Neural cell (in vitro differentiated cells): ENCODE results near the gene IWS1. TPM values are rescaled to one million over a fixed set of nuclear protein-coding genes. Genes with fewer than 3 reads are reported as not detected.

Source experiments
- H2AFZ ChIP-seq: fragments of 200-600, 300-800 bp; sonication (generic), shearing (Covaris generic); 2 replicates; pipeline ENCODE4 v1.6.0; 2014; ENCODE audit warnings: low read depth, mild to moderate bottlenecking, antibody characterized with exemption, low read length, moderate library complexity
- H3F3A ChIP-seq: fragments of 200-600 bp; shearing (Covaris generic); 2 replicates; pipeline ENCODE4 v1.6.1; 2016; ENCODE audit warnings: mild to moderate bottlenecking, moderate library complexity, mixed read lengths, antibody characterized with exemption, low read length; ENCODE audit not compliant: insufficient read depth, poor library complexity, severe bottlenecking
- H3K27ac ChIP-seq: fragments of 200-600, 300-800 bp; sonication (generic), shearing (Covaris generic); 2 replicates; pipeline ENCODE4 v1.5.1; 2014; ENCODE audit warnings: mild to moderate bottlenecking, low read length, moderate library complexity
- H3K27me3 ChIP-seq: fragments of 300-800, 200-600 bp; sonication (generic), shearing (Covaris generic); 2 replicates; pipeline ENCODE4 v1.6.0; 2014; ENCODE audit warnings: mild to moderate bottlenecking, low read depth, low read length, moderate library complexity; ENCODE audit not compliant: insufficient read depth
- H3K36me3 ChIP-seq: fragments of 300-800, 200-600 bp; sonication (generic), shearing (Covaris generic); 2 replicates; pipeline ENCODE4 v1.5.1; 2014; ENCODE audit warnings: mild to moderate bottlenecking, antibody characterized with exemption, low read length, moderate library complexity; ENCODE audit not compliant: insufficient read depth
- H3K4me2 ChIP-seq: fragments of 300-800, 200-600 bp; sonication (generic), shearing (Covaris generic); 2 replicates; pipeline ENCODE4 v1.6.0; 2014; ENCODE audit warnings: mild to moderate bottlenecking, low read length
- H3K4me3 ChIP-seq: fragments of 300-800, 200-600 bp; sonication (generic), shearing (Covaris generic); 2 replicates; pipeline ENCODE4 v1.5.1; 2014; ENCODE audit warnings: mild to moderate bottlenecking, low read length, moderate library complexity
- H3K79me2 ChIP-seq: fragments of 200-600 bp; shearing (Covaris generic); replicated peaks from 2 replicates; pipeline ENCODE4 v1.6.0; 2014; ENCODE audit warnings: mild to moderate bottlenecking, low read length, moderate library complexity; ENCODE audit not compliant: insufficient read depth
- H3K9ac ChIP-seq: fragments of 300-800, 200-600 bp; sonication (generic), shearing (Covaris generic); 2 replicates; pipeline ENCODE4 v1.6.1; 2016; ENCODE audit warnings: mild to moderate bottlenecking, low read length, mixed read lengths
- H3K9me2 ChIP-seq: fragments of 200-600 bp; shearing (Covaris generic); 2 replicates; pipeline ENCODE4 v1.6.1; 2016; ENCODE audit warnings: mild to moderate bottlenecking, low read length, mixed read lengths; ENCODE audit not compliant: insufficient read depth
- H3K9me3 ChIP-seq: fragments of 200-600, 300-800 bp; sonication (generic), shearing (Covaris generic); 2 replicates; pipeline ENCODE4 v1.6.1; 2016; ENCODE audit warnings: mild to moderate bottlenecking, mixed run types, low read length, moderate library complexity, mixed read lengths
- H4K20me1 ChIP-seq: fragments of 200-600 bp; shearing (Covaris generic); 2 replicates; pipeline ENCODE4 v1.6.1; 2016; ENCODE audit warnings: mild to moderate bottlenecking, mixed run types; ENCODE audit not compliant: insufficient read depth
- EP300 ChIP-seq: fragments of 450-650 bp; conservative IDR thresholded peaks from 2 replicates; pipeline ENCODE4 v1.6.1; 2014; ENCODE audit warnings: antibody characterized with exemption, mild to moderate bottlenecking, moderate library complexity; ENCODE audit not compliant: poor library complexity, severe bottlenecking
- EZH2 ChIP-seq: fragments of 200-600, 300-800 bp; shearing (Covaris generic), sonication (generic); IDR thresholded peaks from 2 replicates; pipeline ENCODE4 v1.6.1; 2014; ENCODE audit warnings: antibody characterized with exemption, low read length, borderline replicate concordance, mild to moderate bottlenecking; ENCODE audit not compliant: insufficient read depth, poor library complexity, severe bottlenecking
- MXI1 ChIP-seq: fragments of 450-650 bp; conservative IDR thresholded peaks from 2 replicates; pipeline ENCODE4 v1.6.1; 2014; ENCODE audit warnings: antibody characterized with exemption, mild to moderate bottlenecking; ENCODE audit not compliant: poor library complexity, severe bottlenecking
- POLR2AphosphoS5 ChIP-seq: IDR thresholded peaks from 2 replicates; pipeline ENCODE4 v1.6.1; 2012
- RAD21 ChIP-seq: fragments of 450-650 bp; conservative IDR thresholded peaks from 2 replicates; pipeline ENCODE4 v1.6.1; 2014; ENCODE audit warnings: antibody characterized with exemption, mild to moderate bottlenecking, moderate library complexity
- SMC3 ChIP-seq: fragments of 450-650 bp; conservative IDR thresholded peaks from 2 replicates; pipeline ENCODE4 v1.6.1; 2014; ENCODE audit warnings: antibody characterized with exemption, mild to moderate bottlenecking, moderate library complexity; ENCODE audit not compliant: poor library complexity
- TAF1 ChIP-seq: IDR thresholded peaks from 2 replicates; pipeline ENCODE4 v1.6.1; 2012; ENCODE audit warnings: low read depth
- polyA plus RNA-seq: library from polyadenylated mRNA; depleted of rRNA; stranded (reverse); fragments of >200 nt; gene quantifications from 2 replicates; pipeline ENCODE4 v1.2.3, GENCODE V29; 2014
- TF ChIP-seq, protein P1 (sequence below): IDR thresholded peaks from 2 replicates; pipeline ENCODE4 v1.6.1; 2012; ENCODE audit warnings: borderline replicate concordance
- TF ChIP-seq, protein P2 (sequence below): fragments of 450-650 bp; IDR thresholded peaks from 2 replicates; pipeline ENCODE4 v1.5.1; 2014; ENCODE audit warnings: antibody characterized with exemption, mild to moderate bottlenecking, moderate library complexity; ENCODE audit not compliant: poor library complexity, severe bottlenecking

IWS1 gene
- polyA plus RNA-seq, 1 donor from 2014 or later = 49.3 TPM

DNA sequence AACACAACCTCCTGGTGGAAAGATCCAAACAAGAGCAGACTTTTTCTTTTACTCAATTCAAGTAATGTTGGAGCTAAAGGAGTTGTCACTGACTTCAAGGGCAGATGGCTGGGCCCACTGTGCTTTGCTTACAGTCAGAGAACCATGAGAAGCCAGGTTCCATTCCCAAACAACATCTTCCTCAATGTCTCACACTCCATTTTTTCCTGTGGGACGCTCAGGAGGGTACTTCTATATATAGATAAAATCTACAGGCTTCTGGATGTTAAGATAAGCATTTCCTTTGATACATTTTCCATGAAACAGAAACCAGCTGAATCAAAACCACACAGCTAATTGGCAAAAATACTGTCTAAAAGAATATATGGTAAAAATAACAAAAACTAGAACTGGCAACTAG, 14.4 kb downstream of the IWS1 start:
- Histone ChIP-seq H3K36me3 (peaks cover under 1% of the 10 kb centered on the region), H3K4me2 (no peak overlapping the region), H3F3A (no peaks in the 10 kb centered on the region), H3K27me3 (no peaks in the 10 kb centered on the region), H4K20me1 (no peaks in the 10 kb centered on the region), H3K9me2 (no peaks in the 10 kb centered on the region), H3K27ac (no peak overlapping the region), H3K9ac (no peak overlapping the region), H3K79me2 (peaks cover 54% of the 10 kb centered on the region), H2AFZ (no peak overlapping the region), H3K4me3 (no peak overlapping the region), H3K9me3 (no peaks in the 10 kb centered on the region)
- no peak for TF ChIP-seq EZH2
- TF ChIP-seq, protein P1, sequence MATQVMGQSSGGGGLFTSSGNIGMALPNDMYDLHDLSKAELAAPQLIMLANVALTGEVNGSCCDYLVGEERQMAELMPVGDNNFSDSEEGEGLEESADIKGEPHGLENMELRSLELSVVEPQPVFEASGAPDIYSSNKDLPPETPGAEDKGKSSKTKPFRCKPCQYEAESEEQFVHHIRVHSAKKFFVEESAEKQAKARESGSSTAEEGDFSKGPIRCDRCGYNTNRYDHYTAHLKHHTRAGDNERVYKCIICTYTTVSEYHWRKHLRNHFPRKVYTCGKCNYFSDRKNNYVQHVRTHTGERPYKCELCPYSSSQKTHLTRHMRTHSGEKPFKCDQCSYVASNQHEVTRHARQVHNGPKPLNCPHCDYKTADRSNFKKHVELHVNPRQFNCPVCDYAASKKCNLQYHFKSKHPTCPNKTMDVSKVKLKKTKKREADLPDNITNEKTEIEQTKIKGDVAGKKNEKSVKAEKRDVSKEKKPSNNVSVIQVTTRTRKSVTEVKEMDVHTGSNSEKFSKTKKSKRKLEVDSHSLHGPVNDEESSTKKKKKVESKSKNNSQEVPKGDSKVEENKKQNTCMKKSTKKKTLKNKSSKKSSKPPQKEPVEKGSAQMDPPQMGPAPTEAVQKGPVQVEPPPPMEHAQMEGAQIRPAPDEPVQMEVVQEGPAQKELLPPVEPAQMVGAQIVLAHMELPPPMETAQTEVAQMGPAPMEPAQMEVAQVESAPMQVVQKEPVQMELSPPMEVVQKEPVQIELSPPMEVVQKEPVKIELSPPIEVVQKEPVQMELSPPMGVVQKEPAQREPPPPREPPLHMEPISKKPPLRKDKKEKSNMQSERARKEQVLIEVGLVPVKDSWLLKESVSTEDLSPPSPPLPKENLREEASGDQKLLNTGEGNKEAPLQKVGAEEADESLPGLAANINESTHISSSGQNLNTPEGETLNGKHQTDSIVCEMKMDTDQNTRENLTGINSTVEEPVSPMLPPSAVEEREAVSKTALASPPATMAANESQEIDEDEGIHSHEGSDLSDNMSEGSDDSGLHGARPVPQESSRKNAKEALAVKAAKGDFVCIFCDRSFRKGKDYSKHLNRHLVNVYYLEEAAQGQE = no peak
- no peak for TF ChIP-seq MXI1
- TF ChIP-seq EP300 = no peak
- TF ChIP-seq RAD21 = no peak
- no peak for TF ChIP-seq POLR2AphosphoS5
- TF ChIP-seq, protein P2, sequence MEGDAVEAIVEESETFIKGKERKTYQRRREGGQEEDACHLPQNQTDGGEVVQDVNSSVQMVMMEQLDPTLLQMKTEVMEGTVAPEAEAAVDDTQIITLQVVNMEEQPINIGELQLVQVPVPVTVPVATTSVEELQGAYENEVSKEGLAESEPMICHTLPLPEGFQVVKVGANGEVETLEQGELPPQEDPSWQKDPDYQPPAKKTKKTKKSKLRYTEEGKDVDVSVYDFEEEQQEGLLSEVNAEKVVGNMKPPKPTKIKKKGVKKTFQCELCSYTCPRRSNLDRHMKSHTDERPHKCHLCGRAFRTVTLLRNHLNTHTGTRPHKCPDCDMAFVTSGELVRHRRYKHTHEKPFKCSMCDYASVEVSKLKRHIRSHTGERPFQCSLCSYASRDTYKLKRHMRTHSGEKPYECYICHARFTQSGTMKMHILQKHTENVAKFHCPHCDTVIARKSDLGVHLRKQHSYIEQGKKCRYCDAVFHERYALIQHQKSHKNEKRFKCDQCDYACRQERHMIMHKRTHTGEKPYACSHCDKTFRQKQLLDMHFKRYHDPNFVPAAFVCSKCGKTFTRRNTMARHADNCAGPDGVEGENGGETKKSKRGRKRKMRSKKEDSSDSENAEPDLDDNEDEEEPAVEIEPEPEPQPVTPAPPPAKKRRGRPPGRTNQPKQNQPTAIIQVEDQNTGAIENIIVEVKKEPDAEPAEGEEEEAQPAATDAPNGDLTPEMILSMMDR = no peak
- no peak for TF ChIP-seq TAF1
- TF ChIP-seq SMC3 = no peak

DNA sequence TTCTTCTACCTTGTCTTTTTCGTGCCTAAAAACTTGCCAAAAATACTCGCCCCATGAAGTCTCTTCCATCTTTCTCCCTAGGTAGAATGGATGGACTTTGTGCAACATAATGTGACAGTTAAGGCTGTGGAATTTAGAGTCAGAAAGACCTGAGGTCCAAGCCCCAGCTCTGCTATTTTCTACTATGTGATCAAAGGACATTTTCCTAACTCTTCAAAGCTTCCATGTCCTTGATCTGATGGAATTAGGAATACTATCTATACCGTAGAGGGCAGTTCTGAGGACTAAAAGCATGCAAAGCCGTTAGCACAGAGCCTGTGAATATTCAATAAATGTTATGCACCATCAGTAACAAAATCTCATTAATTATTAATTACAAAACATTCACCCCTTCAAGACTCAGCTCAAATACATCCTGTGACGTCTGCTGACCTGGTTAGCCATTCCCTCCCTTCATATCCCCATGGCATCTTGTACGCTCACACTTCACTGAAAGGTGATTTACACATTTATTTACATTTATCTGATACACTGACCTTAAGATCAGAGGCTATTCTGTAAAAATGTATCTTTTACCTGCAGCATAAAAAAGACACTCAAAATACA, 15.1 kb downstream of the IWS1 start:
- Histone ChIP-seq H3K27me3 (no peaks in the 10 kb centered on the region), H3K36me3 (no peaks in the 10 kb centered on the region), H3K79me2 (peaks cover 54% of the 10 kb centered on the region), H2AFZ (no peak overlapping the region), H3K9me2 (no peaks in the 10 kb centered on the region), H3K9me3 (no peaks in the 10 kb centered on the region), H3K27ac (no peak overlapping the region), H3K4me3 (no peak overlapping the region), H4K20me1 (no peaks in the 10 kb centered on the region), H3K4me2 (no peak overlapping the region), H3F3A (no peaks in the 10 kb centered on the region), H3K9ac (no peak overlapping the region)
- TF ChIP-seq, protein P1 = no peak
- TF ChIP-seq SMC3 (no peak), POLR2AphosphoS5 (no peak), EZH2 (no peak)
- TF ChIP-seq, protein P2 = no peak
